Measurements from ENCODE around the gene LRRC47.

The LRRC47 gene

GRCh38 chr1:3740752-3741151 is 55.5 kb downstream of the LRRC47 start:
- TF ChIP-seq EZH2 (IDR thresholded peaks at IDR 0.05), result no peak
- no peak for TF ChIP-seq FOXP2 (optimal IDR thresholded peaks at IDR 0.05; ENCODE audit: control extremely low read depth, extremely low read length, insufficient read depth)
- no peak for TF ChIP-seq POLR2AphosphoS5 (IDR thresholded peaks at IDR 0.05; ENCODE audit: borderline replicate concordance, low read depth, low read length)
- peaks cover 6% of the 10 kb centered on the region; the same call in 1 of the 2 replicates for H3K36me3 ChIP-seq (ENCODE audit: insufficient read depth, low read length)
- no peaks in the 10 kb centered on the region for H3K9me3 ChIP-seq (ENCODE audit: low read depth, low read length)
- no peak for DNase-seq (ENCODE audit: low read depth, low spot score)
- H3K4me3 ChIP-seq, result no peak overlapping the region
- H3K27ac ChIP-seq, result no peak overlapping the region
- no peak overlapping the region for H3K9ac ChIP-seq (ENCODE audit: insufficient read length)

- Histone ChIP-seq H3K4me3 (no peak overlapping the region), H3K9me3 (ENCODE audit: low read depth, low read length) (no peaks in the 10 kb centered on the region), H3K27ac (no peak overlapping the region), H3K9ac (ENCODE audit: insufficient read length) (no peak overlapping the region), H3K36me3 (ENCODE audit: insufficient read depth, low read length) (peaks cover 6% of the 10 kb centered on the region; the same call in 1 of the 2 replicates)
- DNase-seq (ENCODE audit: low read depth, low spot score), result no peak
- TF ChIP-seq EZH2 (IDR thresholded peaks at IDR 0.05), result no peak
Measured at GRCh38 chr1:3740042-3740441, 56.3 kb downstream of the LRRC47 start.

- Histone ChIP-seq H3K27ac (no peak overlapping the region), H3K4me3 (no peak overlapping the region), H3K36me3 (ENCODE audit: insufficient read depth, low read length) (peaks cover 6% of the 10 kb centered on the region; the same call in 1 of the 2 replicates), H3K9ac (ENCODE audit: insufficient read length) (no peak overlapping the region), H3K9me3 (ENCODE audit: low read depth, low read length) (no peaks in the 10 kb centered on the region)
- TF ChIP-seq POLR2AphosphoS5 (IDR thresholded peaks at IDR 0.05; ENCODE audit: borderline replicate concordance, low read depth, low read length) (no peak), FOXP2 (optimal IDR thresholded peaks at IDR 0.05; ENCODE audit: control extremely low read depth, extremely low read length, insufficient read depth) (no peak), EZH2 (IDR thresholded peaks at IDR 0.05) (no peak)
- DNase-seq (ENCODE audit: low read depth, low spot score), result no peak
Measured at GRCh38 chr1:3738943-3739342, 57.4 kb downstream of the LRRC47 start.

- DNase-seq (ENCODE audit: low read depth, low spot score), result no peak
- no peaks in the 10 kb centered on the region for H3K9me3 ChIP-seq (ENCODE audit: low read depth, low read length)
- H3K27ac ChIP-seq, result no peak overlapping the region
- TF ChIP-seq POLR2AphosphoS5 (IDR thresholded peaks at IDR 0.05; ENCODE audit: borderline replicate concordance, low read depth, low read length) (no peak), FOXP2 (optimal IDR thresholded peaks at IDR 0.05; ENCODE audit: control extremely low read depth, extremely low read length, insufficient read depth) (no peak), EZH2 (IDR thresholded peaks at IDR 0.05) (no peak)
- H3K9ac ChIP-seq (ENCODE audit: insufficient read length), result no peak overlapping the region
- H3K4me3 ChIP-seq, result no peak overlapping the region
- H3K36me3 ChIP-seq (ENCODE audit: insufficient read depth, low read length), result peaks cover 6% of the 10 kb centered on the region; the same call in 1 of the 2 replicates
Measured at GRCh38 chr1:3736708-3737107, 59.6 kb downstream of the LRRC47 start.

- Histone ChIP-seq H3K9ac (ENCODE audit: insufficient read length) (no peak overlapping the region), H3K4me3 (no peak overlapping the region), H3K36me3 (ENCODE audit: insufficient read depth, low read length) (peaks cover 6% of the 10 kb centered on the region; the same call in 1 of the 2 replicates), H3K9me3 (ENCODE audit: low read depth, low read length) (no peaks in the 10 kb centered on the region), H3K27ac (no peak overlapping the region)
- no peak for TF ChIP-seq FOXP2 (optimal IDR thresholded peaks at IDR 0.05; ENCODE audit: control extremely low read depth, extremely low read length, insufficient read depth)
- no peak for TF ChIP-seq POLR2AphosphoS5 (IDR thresholded peaks at IDR 0.05; ENCODE audit: borderline replicate concordance, low read depth, low read length)
- TF ChIP-seq EZH2 (IDR thresholded peaks at IDR 0.05), result no peak
- no peak for DNase-seq (ENCODE audit: low read depth, low spot score)
Measured at GRCh38 chr1:3736131-3736561, 60.2 kb downstream of the LRRC47 start.

- TF ChIP-seq EZH2 (IDR thresholded peaks at IDR 0.05) (no peak), FOXP2 (optimal IDR thresholded peaks at IDR 0.05; ENCODE audit: control extremely low read depth, extremely low read length, insufficient read depth) (no peak), POLR2AphosphoS5 (IDR thresholded peaks at IDR 0.05; ENCODE audit: borderline replicate concordance, low read depth, low read length) (no peak)
- H3K4me3 ChIP-seq, result no peak overlapping the region
- no peak for DNase-seq (ENCODE audit: low read depth, low spot score)
- no peak overlapping the region for H3K27ac ChIP-seq
- peaks cover 6% of the 10 kb centered on the region; the same call in 1 of the 2 replicates for H3K36me3 ChIP-seq (ENCODE audit: insufficient read depth, low read length)
- no peaks in the 10 kb centered on the region for H3K9me3 ChIP-seq (ENCODE audit: low read depth, low read length)
- no peak overlapping the region for H3K9ac ChIP-seq (ENCODE audit: insufficient read length)
Measured at GRCh38 chr1:3735688-3736087, 60.6 kb downstream of the LRRC47 start.

GRCh38 chr1:3735027-3735681 is 61.1 kb downstream of the LRRC47 start:
- Histone ChIP-seq H3K36me3 (ENCODE audit: insufficient read depth, low read length) (peaks cover 6% of the 10 kb centered on the region; the same call in 1 of the 2 replicates), H3K27ac (no peak overlapping the region), H3K9ac (ENCODE audit: insufficient read length) (no peak overlapping the region), H3K4me3 (no peak overlapping the region), H3K9me3 (ENCODE audit: low read depth, low read length) (no peaks in the 10 kb centered on the region)
- DNase-seq (ENCODE audit: low read depth, low spot score), result no peak
- TF ChIP-seq EZH2 (IDR thresholded peaks at IDR 0.05) (no peak), FOXP2 (optimal IDR thresholded peaks at IDR 0.05; ENCODE audit: control extremely low read depth, extremely low read length, insufficient read depth) (no peak), POLR2AphosphoS5 (IDR thresholded peaks at IDR 0.05; ENCODE audit: borderline replicate concordance, low read depth, low read length) (no peak)

- TF ChIP-seq EZH2 (IDR thresholded peaks at IDR 0.05) (no peak), FOXP2 (optimal IDR thresholded peaks at IDR 0.05; ENCODE audit: control extremely low read depth, extremely low read length, insufficient read depth) (no peak), POLR2AphosphoS5 (IDR thresholded peaks at IDR 0.05; ENCODE audit: borderline replicate concordance, low read depth, low read length) (no peak)
- H3K36me3 ChIP-seq (ENCODE audit: insufficient read depth, low read length), result peaks cover 2% of the 10 kb centered on the region; the same call in 1 of the 2 replicates
- DNase-seq (ENCODE audit: low read depth, low spot score), result no peak
- no peak overlapping the region for H3K9ac ChIP-seq (ENCODE audit: insufficient read length)
- no peak overlapping the region for H3K4me3 ChIP-seq
- H3K27ac ChIP-seq, result no peak overlapping the region
- no peaks in the 10 kb centered on the region for H3K9me3 ChIP-seq (ENCODE audit: low read depth, low read length)
Measured at GRCh38 chr1:3734602-3735001, 61.7 kb downstream of the LRRC47 start.
